Heart left ventricle (tissue), 13 donors: ENCODE data around the gene LYPD8.

ENCODE experiments used
- CTCF ChIP-seq, 12 donors: fragments of 200-600 bp; sonication (generic) in 4 of 12; IDR thresholded peaks; one replicate each; pipeline versions ENCODE4 v1.5.0 to v1.8.0; 2018 to 2022; ENCODE audit warnings: antibody characterized with exemption in 12 of 12, mild to moderate bottlenecking in 5 of 12
- POLR2A ChIP-seq, 2 donors: fragments of 450-650 bp; IDR thresholded peaks; one replicate each; pipeline ENCODE4 v1.6.1; 2017; ENCODE audit warnings: antibody characterized with exemption in 2 of 2, mild to moderate bottlenecking in 2 of 2, moderate library complexity in 2 of 2
- donor health status: ischemic (EF 13 %, LVEDD 7.1; RV severe dilation, severe dysfunction).
- donor health status: DM: no; HTN: yes; CAD: no.
- donor health status: DM: no; HTN: no; CAD: no.
- donor health status: ischemic (EF 25% LVEDD 6.9; RV normal size, moderate dysfunction).
- donor health status: ischemic (EF 25% LVEDD 5.7; RV mildly dilated, moderate dysfunction).
- donor health status: ischemic (EF 35%, LVEDD 5.7; RV mildly dilated, moderate dysfunction).
- donor health status: nonischemic (EF 11% LVEDD 7.7; RV severe dilation, severe dysfunction).
- donor health status: DM: yes; HTN: yes; CAD: no.
- donor health status: PGD.
- donor health status: ischemic (EF 29% LVEDD 5.4; RV normal size, mild dysfunction).
- donor health status: nonischemic (EF 23%, LVEDD 6.1; RV moderate dilation, normal function).

- TF ChIP-seq CTCF (IDR thresholded peaks at IDR 0.05) (no peak), POLR2A (IDR thresholded peaks at IDR 0.05) (no peak)
These were observed 4.1 kb upstream of the LYPD8 start for GRCh38 chr1:248759644-248760043.
